MM.1S (cell line): Measurements from ENCODE around the gene IL10RB.

Source experiments
- DNase-seq: peaks from one replicate; pipeline ENCODE4 v3.0.0-alpha.2; 2015
- H2AFZ ChIP-seq: fragments of 300-600 bp; sonication (generic); 2 replicates; pipeline ENCODE4 v1.6.0; 2016; ENCODE audit warnings: antibody characterized with exemption, low read length
- H3F3A ChIP-seq: fragments of 300-600 bp; sonication (generic); 2 replicates; pipeline ENCODE4 v1.6.1; 2016; ENCODE audit warnings: mild to moderate bottlenecking, antibody characterized with exemption, low read length, moderate library complexity, mixed read lengths; ENCODE audit not compliant: insufficient read depth
- H3K27ac ChIP-seq: fragments of 300-600 bp; sonication (generic); 2 replicates; pipeline ENCODE4 v1.5.1; 2016; ENCODE audit warnings: mild to moderate bottlenecking, low read length
- H3K27me3 ChIP-seq: fragments of 300-600 bp; sonication (generic); replicated peaks from 2 replicates; pipeline ENCODE4 v1.6.0; 2016; ENCODE audit warnings: low read length; ENCODE audit not compliant: insufficient read depth
- H3K36me3 ChIP-seq: fragments of 300-600 bp; sonication (generic); replicated peaks from 2 replicates; pipeline ENCODE4 v1.6.1; 2016; ENCODE audit warnings: mild to moderate bottlenecking, low read length, mixed read lengths; ENCODE audit not compliant: insufficient read depth
- H3K4me1 ChIP-seq: fragments of 300-600 bp; sonication (generic); 2 replicates; pipeline ENCODE4 v1.6.1; 2016; ENCODE audit warnings: low read length, mixed read lengths
- H3K4me2 ChIP-seq: fragments of 300-600 bp; sonication (generic); 2 replicates; pipeline ENCODE4 v1.6.0; 2016; ENCODE audit warnings: low read depth, low read length
- H3K4me3 ChIP-seq: fragments of 300-600 bp; sonication (generic); 2 replicates; pipeline ENCODE4 v1.5.1; 2016; ENCODE audit warnings: low read length, mixed read lengths
- H3K79me2 ChIP-seq: fragments of 300-600 bp; sonication (generic); 2 replicates; pipeline ENCODE4 v1.6.1; 2016; ENCODE audit warnings: mixed run types, low read length, mixed read lengths
- H3K9ac ChIP-seq: fragments of 300-600 bp; sonication (generic); 2 replicates; pipeline ENCODE4 v1.6.1; 2016; ENCODE audit warnings: low read length, mixed read lengths
- H3K9me2 ChIP-seq: fragments of 300-600 bp; sonication (generic); replicated peaks from 2 replicates; pipeline ENCODE4 v1.6.1; 2016; ENCODE audit warnings: mild to moderate bottlenecking, low read length, mixed read lengths; ENCODE audit not compliant: insufficient read depth
- H3K9me3 ChIP-seq: fragments of 300-600 bp; sonication (generic); replicated peaks from 2 replicates; pipeline ENCODE4 v1.6.1; 2016; ENCODE audit warnings: mild to moderate bottlenecking, low read length, mixed read lengths; ENCODE audit not compliant: insufficient read depth
- H4K20me1 ChIP-seq: fragments of 300-600 bp; sonication (generic); 2 replicates; pipeline ENCODE4 v1.6.1; 2016; ENCODE audit warnings: mild to moderate bottlenecking, low read length, moderate library complexity, mixed read lengths; ENCODE audit not compliant: insufficient read depth
- CTCF ChIP-seq: fragments of 300-600 bp; sonication (generic); IDR thresholded peaks from 2 replicates; pipeline ENCODE4 v1.5.1; 2016; ENCODE audit warnings: antibody characterized with exemption, low read length, mixed read lengths
- EZH2 ChIP-seq: fragments of 300-600 bp; sonication (generic); optimal IDR thresholded peaks from 2 replicates; pipeline ENCODE3; 2017; ENCODE audit warnings: low read depth, mild to moderate bottlenecking, antibody characterized with exemption, low read length, mixed read lengths
- EZH2phosphoT487 ChIP-seq: fragments of 300-600 bp; sonication (generic); IDR thresholded peaks from 2 replicates; pipeline ENCODE4 v1.6.1; 2018; ENCODE audit warnings: antibody characterized with exemption, low read length

Gene IL10RB

GRCh38 chr21:33313611-33314010 lies 47.4 kb downstream of the IL10RB start:
- no peaks in the 10 kb centered on the region for H3K27me3 ChIP-seq
- H4K20me1 ChIP-seq: no peaks in the 10 kb centered on the region
- peak overlapping the region; percentile 14; the same call in 1 of the 2 replicates for H3K4me2 ChIP-seq
- H3K9me3 ChIP-seq: no peaks in the 10 kb centered on the region
- H3K36me3 ChIP-seq: no peaks in the 10 kb centered on the region
- H3K4me1 ChIP-seq: peaks cover 43% of the 10 kb centered on the region
- no peaks in the 10 kb centered on the region for H3K9me2 ChIP-seq
- H3K4me3 ChIP-seq: no peak overlapping the region
- H3F3A ChIP-seq: peaks cover 24% of the 10 kb centered on the region
- no peak overlapping the region for H2AFZ ChIP-seq
- no peak overlapping the region; the same call in 1 of the 2 replicates for H3K27ac ChIP-seq
- no peak overlapping the region for H3K9ac ChIP-seq
- no peaks in the 10 kb centered on the region for H3K79me2 ChIP-seq
- TF ChIP-seq EZH2phosphoT487 (no peak), EZH2 (no peak), CTCF (no peak)
- DNase-seq: no peak

GRCh38 chr21:33314111-33314510 lies 47.9 kb downstream of the IL10RB start:
- peaks cover 19% of the 10 kb centered on the region for H3F3A ChIP-seq
- no peaks in the 10 kb centered on the region for H3K9me2 ChIP-seq
- H4K20me1 ChIP-seq: no peaks in the 10 kb centered on the region
- H3K9ac ChIP-seq: no peak overlapping the region
- H2AFZ ChIP-seq: no peak overlapping the region
- no peaks in the 10 kb centered on the region for H3K79me2 ChIP-seq
- no peak overlapping the region for H3K27ac ChIP-seq
- H3K36me3 ChIP-seq: no peaks in the 10 kb centered on the region
- TF ChIP-seq EZH2phosphoT487 (no peak), EZH2 (no peak), CTCF (no peak)
- no peak overlapping the region for H3K4me3 ChIP-seq
- H3K9me3 ChIP-seq: no peaks in the 10 kb centered on the region
- no peak for DNase-seq
- H3K4me1 ChIP-seq: peaks cover 39% of the 10 kb centered on the region
- H3K27me3 ChIP-seq: no peaks in the 10 kb centered on the region
- no peak overlapping the region for H3K4me2 ChIP-seq

- Histone ChIP-seq H3K9me2 (no peaks in the 10 kb centered on the region), H3K9ac (no peak overlapping the region), H3K4me3 (no peak overlapping the region), H3K27me3 (no peaks in the 10 kb centered on the region), H3K79me2 (no peaks in the 10 kb centered on the region), H4K20me1 (no peaks in the 10 kb centered on the region), H3K36me3 (no peaks in the 10 kb centered on the region), H3K27ac (no peak overlapping the region), H3K4me1 (peaks cover 20% of the 10 kb centered on the region), H3K9me3 (no peaks in the 10 kb centered on the region), H3K4me2 (no peak overlapping the region), H2AFZ (no peak overlapping the region), H3F3A (peaks cover 4% of the 10 kb centered on the region; the same call in 1 of the 2 replicates)
- no peak for TF ChIP-seq CTCF
- no peak for DNase-seq
Measured at GRCh38 chr21:33315946-33316710, 50.0 kb downstream of the IL10RB start.
